Vagina (tissue), 2 donors: Measurements from ENCODE around the gene TMOD3. TPM values are rescaled to one million over a fixed set of nuclear protein-coding genes. Genes with fewer than 3 reads are reported as not detected.

ENCODE experiments used
- DNase-seq, 2 donors: peaks; one replicate each; pipeline ENCODE4 v3.0.0-alpha.2; 2017; ENCODE audit errors: extremely low spot score in 2 of 2
- H3K27ac ChIP-seq: fragments of 200-600 bp; sonication (generic); one replicate; pipeline ENCODE4 v1.5.1; 2019
- H3K27me3 ChIP-seq: fragments of 200-600 bp; sonication (generic); one replicate; pipeline ENCODE4 v1.5.1; 2019
- H3K36me3 ChIP-seq, 2 donors: fragments of 200-600 bp; sonication (generic); one replicate each; pipeline ENCODE4 v1.5.1; 2017 to 2019
- H3K4me1 ChIP-seq: fragments of 200-600 bp; sonication (generic); one replicate; pipeline ENCODE4 v1.5.1; 2019
- H3K4me3 ChIP-seq, 2 donors: fragments of 200-600 bp; sonication (generic); 1 replicate in 1 of 2; 2 replicates in 1 of 2; pipeline ENCODE4 v1.5.1; 2016 to 2019
- H3K9me3 ChIP-seq: fragments of 200-600 bp; sonication (generic); one replicate; pipeline ENCODE4 v1.5.1; 2019
- POLR2A ChIP-seq, 2 donors: fragments of 450-650 bp; IDR thresholded peaks; one replicate each; pipeline ENCODE4 v1.6.1; 2017; ENCODE audit warnings: antibody characterized with exemption in 2 of 2, mild to moderate bottlenecking in 2 of 2, moderate library complexity in 2 of 2
- POLR2AphosphoS5 ChIP-seq, 2 donors: sonication (generic); formaldehyde crosslinking; IDR thresholded peaks; one replicate each; pipeline ENCODE4 v1.9.0; 2017; ENCODE audit warnings: antibody characterized with exemption in 2 of 2, mild to moderate bottlenecking in 2 of 2, low read depth in 1 of 2; ENCODE audit not compliant: insufficient read depth in 1 of 2
- intact Hi-C: fragments of 100-400 bp; cut with DNase I; formaldehyde crosslinking; loops from one replicate; pipeline ENCODE4 v1.15.1; 2023
- total RNA-seq: library from RNA; depleted of rRNA; stranded (reverse); fragments of >200 nt; gene quantifications from one replicate; pipeline ENCODE4 v1.2.3, GENCODE V29; 2016
- TF ChIP-seq, protein P1 (sequence below), 3 experiments: fragments of 450-650 bp in 2 of 3; fragments of 200-600 bp in 1 of 3; sonication (generic) in 1 of 3; IDR thresholded peaks; one replicate each; pipeline ENCODE4 v1.5.1; 2017 to 2019; ENCODE audit warnings: antibody characterized with exemption in 3 of 3, mild to moderate bottlenecking in 2 of 3, moderate library complexity in 2 of 3

The TMOD3 gene
- total RNA-seq, 1 donor from 2014 or later = 28.5 TPM

DNA sequence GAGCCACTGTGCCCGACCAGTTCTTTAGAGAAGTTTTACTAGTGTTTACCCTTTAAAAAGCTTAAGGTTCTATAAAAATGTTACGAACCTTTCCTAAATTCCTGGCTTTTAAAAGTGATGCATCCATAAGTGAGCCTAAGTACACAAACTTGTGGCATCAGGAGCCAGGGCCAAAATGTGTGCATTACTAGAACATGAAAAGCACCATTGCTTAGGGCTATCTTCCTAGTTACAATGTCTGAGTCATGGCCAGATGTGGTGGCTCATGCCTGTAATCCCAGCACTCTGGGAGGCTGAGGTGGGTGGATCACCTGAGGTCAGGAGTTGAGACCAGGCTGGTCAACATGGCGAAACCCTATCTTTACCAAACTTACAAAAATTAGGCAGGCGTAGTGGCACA is 102.2 kb downstream of the TMOD3 start:
- Histone ChIP-seq H3K27ac (no peak overlapping the region), H3K9me3 (no peaks in the 10 kb centered on the region), H3K27me3 (no peaks in the 10 kb centered on the region), H3K36me3 (peaks cover 0 to 10% of the 10 kb centered on the region in 2 donors), H3K4me3 (no peak overlapping the region), H3K4me1 (no peaks in the 10 kb centered on the region)
- TF ChIP-seq POLR2A (IDR thresholded peaks at IDR 0.05) (no peak), POLR2AphosphoS5 (IDR thresholded peaks at IDR 0.05; ENCODE audit: insufficient read depth in 1 of 2, low read depth in 1 of 2) (no peak)
- TF ChIP-seq, protein P1, sequence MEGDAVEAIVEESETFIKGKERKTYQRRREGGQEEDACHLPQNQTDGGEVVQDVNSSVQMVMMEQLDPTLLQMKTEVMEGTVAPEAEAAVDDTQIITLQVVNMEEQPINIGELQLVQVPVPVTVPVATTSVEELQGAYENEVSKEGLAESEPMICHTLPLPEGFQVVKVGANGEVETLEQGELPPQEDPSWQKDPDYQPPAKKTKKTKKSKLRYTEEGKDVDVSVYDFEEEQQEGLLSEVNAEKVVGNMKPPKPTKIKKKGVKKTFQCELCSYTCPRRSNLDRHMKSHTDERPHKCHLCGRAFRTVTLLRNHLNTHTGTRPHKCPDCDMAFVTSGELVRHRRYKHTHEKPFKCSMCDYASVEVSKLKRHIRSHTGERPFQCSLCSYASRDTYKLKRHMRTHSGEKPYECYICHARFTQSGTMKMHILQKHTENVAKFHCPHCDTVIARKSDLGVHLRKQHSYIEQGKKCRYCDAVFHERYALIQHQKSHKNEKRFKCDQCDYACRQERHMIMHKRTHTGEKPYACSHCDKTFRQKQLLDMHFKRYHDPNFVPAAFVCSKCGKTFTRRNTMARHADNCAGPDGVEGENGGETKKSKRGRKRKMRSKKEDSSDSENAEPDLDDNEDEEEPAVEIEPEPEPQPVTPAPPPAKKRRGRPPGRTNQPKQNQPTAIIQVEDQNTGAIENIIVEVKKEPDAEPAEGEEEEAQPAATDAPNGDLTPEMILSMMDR (IDR thresholded peaks at IDR 0.05) = no peak
- no peak for DNase-seq
- intact Hi-C loops = no loop called here

DNA sequence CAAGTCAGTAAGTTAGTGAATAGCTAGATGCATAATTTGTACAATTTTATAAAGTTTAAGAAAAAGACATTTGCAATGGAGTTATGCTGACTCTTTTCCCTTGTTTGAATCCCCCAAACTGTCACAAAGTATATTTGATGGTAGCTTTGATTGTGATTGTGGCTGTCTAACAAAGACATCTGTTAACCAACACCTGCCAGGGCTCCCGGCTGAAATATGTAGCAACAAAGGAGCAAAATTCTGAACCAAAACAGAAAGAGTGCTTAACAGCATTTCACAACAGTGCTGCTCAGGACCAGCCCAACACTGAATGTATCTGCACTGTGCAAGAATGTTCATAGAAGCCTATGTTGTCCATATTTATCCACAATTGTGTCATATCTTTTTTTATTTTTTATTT is 102.7 kb downstream of the TMOD3 start:
- Histone ChIP-seq H3K9me3 (no peaks in the 10 kb centered on the region), H3K4me1 (no peaks in the 10 kb centered on the region), H3K4me3 (no peak overlapping the region), H3K27ac (no peak overlapping the region), H3K27me3 (no peaks in the 10 kb centered on the region), H3K36me3 (peaks cover 0 to 11% of the 10 kb centered on the region in 2 donors)
- no peak for DNase-seq
- intact Hi-C loops = no loop called here
- TF ChIP-seq, protein P1 (IDR thresholded peaks at IDR 0.05) = no peak

DNA sequence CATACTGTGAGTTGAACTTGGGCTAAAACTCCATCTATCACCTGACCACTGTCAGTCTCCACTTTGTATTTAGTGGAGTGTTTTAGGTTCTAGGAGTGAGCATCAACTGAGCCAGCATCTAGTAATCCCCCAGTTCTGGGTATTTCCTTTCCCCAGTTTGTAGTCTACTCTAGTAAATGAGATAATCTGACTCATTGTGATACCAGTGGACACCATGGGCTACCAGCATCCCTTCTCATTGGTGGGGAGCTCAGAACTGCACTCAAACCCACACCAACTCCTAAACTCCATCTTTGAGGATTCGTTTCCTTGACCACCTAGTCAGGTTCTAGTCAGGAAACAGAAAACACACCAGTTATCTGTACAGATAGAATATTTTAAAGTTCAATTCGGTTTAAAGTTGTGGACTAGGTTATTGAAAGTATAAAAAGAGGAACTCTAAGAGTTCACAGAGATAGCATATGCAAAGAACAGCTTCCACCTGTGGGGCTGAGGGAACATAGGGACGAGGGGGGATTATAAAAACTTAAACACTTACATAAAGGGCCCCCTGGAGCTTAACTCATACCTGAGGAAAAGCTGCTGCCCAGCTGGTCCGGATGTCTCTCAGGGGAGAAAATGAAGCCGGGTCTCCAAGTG is 106.1 kb downstream of the TMOD3 start:
- intact Hi-C loops = no loop called here
- no peak for DNase-seq

DNA sequence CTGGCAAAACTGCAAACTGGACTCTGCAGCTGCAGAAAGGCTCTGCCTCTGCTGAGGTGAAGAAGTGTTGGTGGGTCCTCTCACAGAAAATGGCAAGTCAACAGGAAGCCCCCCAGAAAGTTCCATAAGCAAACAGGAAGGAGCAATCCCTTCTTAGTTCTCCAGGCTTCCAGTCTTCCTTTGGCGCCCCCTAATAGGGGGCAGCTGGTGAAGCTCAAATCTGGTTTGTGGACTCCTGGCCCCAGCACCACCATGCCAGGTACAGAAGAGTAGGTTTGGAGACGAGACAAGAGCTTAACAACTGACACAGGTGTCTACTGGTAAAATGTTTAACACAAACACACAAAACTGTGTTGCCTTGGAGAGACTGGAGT is 106.6 kb downstream of the TMOD3 start:
- no peak for DNase-seq
- Histone ChIP-seq H3K4me3 (no peak overlapping the region), H3K27ac (no peak overlapping the region), H3K9me3 (no peaks in the 10 kb centered on the region), H3K4me1 (no peaks in the 10 kb centered on the region), H3K36me3 (peaks cover 0 to 11% of the 10 kb centered on the region in 2 donors), H3K27me3 (no peaks in the 10 kb centered on the region)
- no peak for TF ChIP-seq POLR2AphosphoS5 (IDR thresholded peaks at IDR 0.05; ENCODE audit: insufficient read depth in 1 of 2, low read depth in 1 of 2)
- no peak for TF ChIP-seq POLR2A (IDR thresholded peaks at IDR 0.05)
- TF ChIP-seq, protein P1 (IDR thresholded peaks at IDR 0.05) = no peak
- intact Hi-C loops = no loop called here

More for the DNA sequence above, 106.1 kb downstream of the TMOD3 start:
- no peaks in the 10 kb centered on the region for H3K4me1 ChIP-seq
- H3K4me3 ChIP-seq = no peak overlapping the region
- H3K36me3 ChIP-seq = peaks cover 0 to 11% of the 10 kb centered on the region in 2 donors
- H3K27ac ChIP-seq = no peak overlapping the region
- no peak for TF ChIP-seq POLR2AphosphoS5 (IDR thresholded peaks at IDR 0.05; ENCODE audit: insufficient read depth in 1 of 2, low read depth in 1 of 2)
- TF ChIP-seq, protein P1 (IDR thresholded peaks at IDR 0.05) = no peak
- no peak for TF ChIP-seq POLR2A (IDR thresholded peaks at IDR 0.05)
- H3K27me3 ChIP-seq = no peaks in the 10 kb centered on the region
- no peaks in the 10 kb centered on the region for H3K9me3 ChIP-seq

DNA sequence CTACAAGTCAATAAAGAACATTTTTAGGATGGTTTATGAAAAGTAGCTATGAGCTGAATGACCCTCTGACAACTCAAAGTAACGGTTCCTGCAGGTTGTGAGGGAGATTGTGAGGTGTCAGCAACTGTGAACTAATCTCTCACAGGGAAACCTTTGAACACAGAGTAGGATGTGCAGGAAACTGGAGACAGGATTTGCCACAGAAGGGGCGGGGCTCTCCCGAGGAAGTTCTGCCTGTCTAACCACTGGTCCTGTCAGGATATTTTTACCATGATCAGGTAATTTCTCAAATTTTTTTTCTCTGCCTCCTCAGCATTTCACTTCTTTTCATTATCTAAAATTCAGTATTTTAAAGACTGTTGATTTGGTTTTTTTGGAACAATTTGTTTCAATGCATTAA is 108.8 kb downstream of the TMOD3 start:
- no peaks in the 10 kb centered on the region for H3K4me1 ChIP-seq
- DNase-seq = no peak
- no peaks in the 10 kb centered on the region for H3K9me3 ChIP-seq
- TF ChIP-seq, protein P1 (IDR thresholded peaks at IDR 0.05) = no peak
- TF ChIP-seq POLR2AphosphoS5 (IDR thresholded peaks at IDR 0.05; ENCODE audit: insufficient read depth in 1 of 2, low read depth in 1 of 2) = no peak
- no peak for TF ChIP-seq POLR2A (IDR thresholded peaks at IDR 0.05)
- intact Hi-C loops = no loop called here
- no peak overlapping the region for H3K4me3 ChIP-seq
- H3K36me3 ChIP-seq = peaks cover 0 to 11% of the 10 kb centered on the region in 2 donors
- H3K27me3 ChIP-seq = no peaks in the 10 kb centered on the region
- H3K27ac ChIP-seq = no peak overlapping the region
